HepG2 (cell line): ENCODE measurements around the gene UQCRHL. TPM values are rescaled to one million over a fixed set of nuclear protein-coding genes. Genes with fewer than 3 reads are reported as not detected.

Experiments
- AFF4 ChIP-seq: sonication (generic); formaldehyde crosslinking; IDR thresholded peaks from 2 replicates; pipeline ENCODE4 v1.4.0; 2020; ENCODE audit warnings: missing genetic modification reagents
- CHCHD3 ChIP-seq: sonication (generic); formaldehyde crosslinking; IDR thresholded peaks from 2 replicates; pipeline ENCODE4 v1.8.0; 2022; ENCODE audit warnings: mild to moderate bottlenecking, missing genetic modification reagents, moderate library complexity
- DNMT1 ChIP-seq: sonication (generic); formaldehyde crosslinking; IDR thresholded peaks from 2 replicates; pipeline ENCODE4 v1.5.1; 2020; ENCODE audit warnings: mild to moderate bottlenecking, missing genetic modification reagents
- EED ChIP-seq: sonication (generic); formaldehyde crosslinking; IDR thresholded peaks from 2 replicates; pipeline ENCODE4 v1.5.0; 2020; ENCODE audit warnings: mild to moderate bottlenecking, missing genetic modification reagents
- HDAC2 ChIP-seq: sonication (generic); formaldehyde crosslinking; IDR thresholded peaks from 2 replicates; pipeline ENCODE4 v1.4.0; 2020; ENCODE audit warnings: missing genetic modification reagents
- ISL2 ChIP-seq: sonication (generic); formaldehyde crosslinking; IDR thresholded peaks from 2 replicates; pipeline ENCODE4 v1.5.0; 2020; ENCODE audit warnings: missing genetic modification reagents
- KDM5B ChIP-seq: sonication (generic); formaldehyde crosslinking; IDR thresholded peaks from 2 replicates; pipeline ENCODE4 v1.4.0; 2020; ENCODE audit warnings: missing genetic modification reagents, mild to moderate bottlenecking, borderline replicate concordance
- NPAS2 ChIP-seq: sonication (generic); formaldehyde crosslinking; IDR thresholded peaks from 2 replicates; pipeline ENCODE4 v1.8.0; 2022; ENCODE audit warnings: mild to moderate bottlenecking, missing genetic modification reagents, borderline replicate concordance
- PHB2 ChIP-seq: fragments of 450-650 bp; IDR thresholded peaks from 2 replicates; pipeline ENCODE4 v1.6.1; 2018; ENCODE audit not compliant: partially characterized antibody
- RAD21 ChIP-seq: fragments of 450-650 bp; formaldehyde crosslinking; IDR thresholded peaks from 2 replicates; pipeline ENCODE4 v1.5.0; 2020; ENCODE audit warnings: mild to moderate bottlenecking
- TFDP1 ChIP-seq: IDR thresholded peaks from 2 replicates; pipeline ENCODE4 v1.6.1; 2016; ENCODE audit warnings: missing compliant biosample characterization, missing genetic modification reagents, borderline replicate concordance
- ZNF124 ChIP-seq: sonication (generic); formaldehyde crosslinking; IDR thresholded peaks from 2 replicates; pipeline ENCODE4 v1.4.0; 2020; ENCODE audit warnings: missing genetic modification reagents
- ZNF251 ChIP-seq: sonication (generic); formaldehyde crosslinking; IDR thresholded peaks from 2 replicates; pipeline ENCODE4 v1.9.0; 2021; ENCODE audit warnings: mild to moderate bottlenecking, missing genetic modification reagents
- ZNF253 ChIP-seq: sonication (generic); formaldehyde crosslinking; IDR thresholded peaks from 2 replicates; pipeline ENCODE4 v1.8.0; 2022; ENCODE audit warnings: mild to moderate bottlenecking, missing genetic modification reagents, borderline replicate concordance
- ZNF407 ChIP-seq: sonication (generic); formaldehyde crosslinking; IDR thresholded peaks from one replicate; pipeline ENCODE4 v1.5.1; 2020; ENCODE audit warnings: mild to moderate bottlenecking, missing genetic modification reagents; ENCODE audit errors: not compliant biosample characterization
- ZNF605 ChIP-seq: sonication (generic); formaldehyde crosslinking; IDR thresholded peaks from 2 replicates; pipeline ENCODE4 v1.8.0; 2022; ENCODE audit warnings: mild to moderate bottlenecking, missing genetic modification reagents
- ZNF790 ChIP-seq: sonication (generic); formaldehyde crosslinking; IDR thresholded peaks from 2 replicates; pipeline ENCODE4 v1.8.0; 2022; ENCODE audit warnings: missing genetic modification reagents, mild to moderate bottlenecking, borderline replicate concordance
- ZNF879 ChIP-seq: sonication (generic); formaldehyde crosslinking; IDR thresholded peaks from 2 replicates; pipeline ENCODE4 v1.8.1; 2023; ENCODE audit warnings: missing genetic modification reagents
- polyA plus RNA-seq, 8 experiments: library from polyadenylated mRNA; depleted of rRNA in 3 of 8; stranded (reverse) in 7 of 8; unstranded in 1 of 8; fragments of >200 nt; fragmentation: Illumina TruSeq in 4 of 8; extraction: Trizol in 4 of 8; gene quantifications; 2 replicates each; pipeline versions ENCODE4 v1.2.1 to v1.2.3, GENCODE V29; 2011 to 2016; ENCODE audit warnings: low read depth in 4 of 8, missing spikeins in 1 of 8, mixed read lengths in 1 of 8; ENCODE audit not compliant: insufficient read depth in 1 of 8
- total RNA-seq, 5 experiments: library from RNA; depleted of rRNA; stranded (reverse); fragments of >200 nt; fragmentation: Illumina TruSeq; extraction: Trizol; gene quantifications; 2 replicates each; pipeline ENCODE4 v1.2.3, GENCODE V29; 2016; ENCODE audit warnings: low read depth in 1 of 5

The UQCRHL gene
- total and polyA plus RNA-seq, 2 of the 13 experiments (the other 11 are each of a cell fraction or from before 2014, with no cell fraction given), result 1.8 to 2.3 TPM

- TF ChIP-seq ZNF407 (CRISPR knock-in tag) (no peak), ZNF251 (CRISPR knock-in tag) (no peak), ZNF605 (CRISPR knock-in tag) (no peak), ZNF790 (CRISPR knock-in tag) (no peak), ZNF124 (CRISPR knock-in tag) (no peak), ISL2 (no peak), KDM5B (CRISPR knock-in tag) (no peak), TFDP1 (CRISPR knock-in tag) (no peak), ZNF879 (CRISPR knock-in tag) (no peak), RAD21 (CRISPR knock-in tag) (no peak), EED (CRISPR knock-in tag) (no peak), AFF4 (CRISPR knock-in tag) (no peak), DNMT1 (no peak), CHCHD3 (CRISPR knock-in tag) (no peak), ZNF253 (CRISPR knock-in tag) (no peak), HDAC2 (CRISPR knock-in tag) (0 out of 2 replicates have a peak, but pooled peaks have one; percentile 5), NPAS2 (CRISPR knock-in tag) (no peak), PHB2 (no peak)
Measured at GRCh38 chr1:15849775-15850324, 42.4 kb upstream of the UQCRHL start (continued).
